Stimulated activated CD4-positive, alpha-beta T cell treated with anti-CD3 and anti-CD28 coated beads, Interleukin-15, amount 100 ng/mL, for 48 hours (primary cell): ENCODE data around the gene IGFBP5.

ENCODE experiments used
- DNase-seq, 2 donors: peaks; one replicate each; pipeline ENCODE4 v3.0.0-alpha.2; 2020; ENCODE audit warnings: low read depth in 2 of 2

IGFBP5 gene

GRCh38 chr2:216664593-216665034 lies 30.7 kb downstream of the IGFBP5 start:
- no peak for DNase-seq

- DNase-seq: no peak
These were observed 31.5 kb downstream of the IGFBP5 start for GRCh38 chr2:216663846-216664245.

- no peak for DNase-seq
These were observed 32.2 kb downstream of the IGFBP5 start for GRCh38 chr2:216663106-216663505.

GRCh38 chr2:216661639-216662375 lies 33.5 kb downstream of the IGFBP5 start:
- DNase-seq: no peak

- DNase-seq: no peak
These were observed 34.3 kb downstream of the IGFBP5 start for GRCh38 chr2:216661051-216661450.

- no peak for DNase-seq
These were observed 34.9 kb downstream of the IGFBP5 start for GRCh38 chr2:216660496-216660895.

GRCh38 chr2:216659276-216659675 lies 36.1 kb downstream of the IGFBP5 start:
- DNase-seq: no peak

GRCh38 chr2:216658757-216659156 lies 36.6 kb downstream of the IGFBP5 start:
- DNase-seq: no peak

- DNase-seq: no peak
These were observed 37.4 kb downstream of the IGFBP5 start for GRCh38 chr2:216657980-216658379.

- DNase-seq: no peak
These were observed 38.1 kb downstream of the IGFBP5 start for GRCh38 chr2:216657086-216657855.

- no peak for DNase-seq
These were observed 40.8 kb downstream of the IGFBP5 start for GRCh38 chr2:216654528-216655052.

GRCh38 chr2:216653931-216654365 lies 41.4 kb downstream of the IGFBP5 start:
- no peak for DNase-seq

GRCh38 chr2:216653093-216653799 lies 42.1 kb downstream of the IGFBP5 start:
- no peak for DNase-seq

- no peak for DNase-seq
These were observed 42.8 kb downstream of the IGFBP5 start for GRCh38 chr2:216652566-216652965.

- no peak for DNase-seq
These were observed 43.9 kb downstream of the IGFBP5 start for GRCh38 chr2:216651351-216651881.

- DNase-seq: no peak
These were observed 44.6 kb downstream of the IGFBP5 start for GRCh38 chr2:216650626-216651257.

GRCh38 chr2:216649574-216649973 lies 45.8 kb downstream of the IGFBP5 start:
- DNase-seq: no peak

GRCh38 chr2:216648105-216648504 lies 47.2 kb downstream of the IGFBP5 start:
- DNase-seq: no peak

GRCh38 chr2:216646116-216646515 lies 49.2 kb downstream of the IGFBP5 start:
- no peak for DNase-seq

- DNase-seq: no peak
These were observed 49.8 kb downstream of the IGFBP5 start for GRCh38 chr2:216645636-216645950.

- no peak for DNase-seq
These were observed 50.3 kb downstream of the IGFBP5 start for GRCh38 chr2:216644842-216645635.
